ENCODE measurements around the gene IKBKE.

Gene IKBKE

GRCh38 chr1:206470692-206471414, 577 bp downstream of the IKBKE start:
- peak; percentile 74 for DNase-seq (ENCODE audit: low spot score)
- in situ Hi-C loops (cut with MboI; ENCODE audit: low sequenced_read_pairs, unreplicated experiment) = no loop called here
- no peak for TF ChIP-seq CTCF (IDR thresholded peaks at IDR 0.05; ENCODE audit: borderline replicate concordance, control extremely low read depth, extremely low read depth, insufficient read depth, missing control alignments)

- no peak for TF ChIP-seq CTCF (IDR thresholded peaks at IDR 0.05; ENCODE audit: borderline replicate concordance, control extremely low read depth, extremely low read depth, insufficient read depth, missing control alignments)
- in situ Hi-C loops (cut with MboI; ENCODE audit: low sequenced_read_pairs, unreplicated experiment) = no loop called here
- DNase-seq (ENCODE audit: low spot score) = peak; percentile 62
These were observed 1.1 kb downstream of the IKBKE start for GRCh38 chr1:206471415-206471801.

GRCh38 chr1:206472024-206472423, 1.7 kb downstream of the IKBKE start:
- DNase-seq (ENCODE audit: low spot score) = no peak
- in situ Hi-C loops (cut with MboI; ENCODE audit: low sequenced_read_pairs, unreplicated experiment) = no loop called here
- TF ChIP-seq CTCF (IDR thresholded peaks at IDR 0.05; ENCODE audit: borderline replicate concordance, control extremely low read depth, extremely low read depth, insufficient read depth, missing control alignments) = no peak

GRCh38 chr1:206472454-206472853, 2.2 kb downstream of the IKBKE start:
- in situ Hi-C loops (cut with MboI; ENCODE audit: low sequenced_read_pairs, unreplicated experiment) = no loop called here
- no peak for DNase-seq (ENCODE audit: low spot score)
- no peak for TF ChIP-seq CTCF (IDR thresholded peaks at IDR 0.05; ENCODE audit: borderline replicate concordance, control extremely low read depth, extremely low read depth, insufficient read depth, missing control alignments)

- no peak for DNase-seq (ENCODE audit: low spot score)
- no peak for TF ChIP-seq CTCF (IDR thresholded peaks at IDR 0.05; ENCODE audit: borderline replicate concordance, control extremely low read depth, extremely low read depth, insufficient read depth, missing control alignments)
- in situ Hi-C loops (cut with MboI; ENCODE audit: low sequenced_read_pairs, unreplicated experiment) = no loop called here
These were observed 2.6 kb downstream of the IKBKE start for GRCh38 chr1:206472886-206473285.

GRCh38 chr1:206476058-206476457, 5.8 kb downstream of the IKBKE start:
- in situ Hi-C loops (cut with MboI; ENCODE audit: low sequenced_read_pairs, unreplicated experiment) = no loop called here
- no peak for TF ChIP-seq CTCF (IDR thresholded peaks at IDR 0.05; ENCODE audit: borderline replicate concordance, control extremely low read depth, extremely low read depth, insufficient read depth, missing control alignments)
- DNase-seq (ENCODE audit: low spot score) = no peak

Data from GM13976 (cell line).